GM12801 (cell line): Measurements from ENCODE around the gene BICC1.

Experiments
- TF ChIP-seq, protein P1 (sequence below): IDR thresholded peaks from one replicate; pipeline ENCODE4 v1.5.1; 2011; ENCODE audit warnings: control low read depth; ENCODE audit not compliant: insufficient read length; ENCODE audit errors: extremely low read depth

Gene BICC1

GRCh38 chr10:58632216-58632615 is 119.5 kb downstream of the BICC1 start:
- TF ChIP-seq, protein P1, sequence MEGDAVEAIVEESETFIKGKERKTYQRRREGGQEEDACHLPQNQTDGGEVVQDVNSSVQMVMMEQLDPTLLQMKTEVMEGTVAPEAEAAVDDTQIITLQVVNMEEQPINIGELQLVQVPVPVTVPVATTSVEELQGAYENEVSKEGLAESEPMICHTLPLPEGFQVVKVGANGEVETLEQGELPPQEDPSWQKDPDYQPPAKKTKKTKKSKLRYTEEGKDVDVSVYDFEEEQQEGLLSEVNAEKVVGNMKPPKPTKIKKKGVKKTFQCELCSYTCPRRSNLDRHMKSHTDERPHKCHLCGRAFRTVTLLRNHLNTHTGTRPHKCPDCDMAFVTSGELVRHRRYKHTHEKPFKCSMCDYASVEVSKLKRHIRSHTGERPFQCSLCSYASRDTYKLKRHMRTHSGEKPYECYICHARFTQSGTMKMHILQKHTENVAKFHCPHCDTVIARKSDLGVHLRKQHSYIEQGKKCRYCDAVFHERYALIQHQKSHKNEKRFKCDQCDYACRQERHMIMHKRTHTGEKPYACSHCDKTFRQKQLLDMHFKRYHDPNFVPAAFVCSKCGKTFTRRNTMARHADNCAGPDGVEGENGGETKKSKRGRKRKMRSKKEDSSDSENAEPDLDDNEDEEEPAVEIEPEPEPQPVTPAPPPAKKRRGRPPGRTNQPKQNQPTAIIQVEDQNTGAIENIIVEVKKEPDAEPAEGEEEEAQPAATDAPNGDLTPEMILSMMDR, result no peak

GRCh38 chr10:58637352-58637751 is 124.7 kb downstream of the BICC1 start:
- TF ChIP-seq, protein P1, result no peak

DNA sequence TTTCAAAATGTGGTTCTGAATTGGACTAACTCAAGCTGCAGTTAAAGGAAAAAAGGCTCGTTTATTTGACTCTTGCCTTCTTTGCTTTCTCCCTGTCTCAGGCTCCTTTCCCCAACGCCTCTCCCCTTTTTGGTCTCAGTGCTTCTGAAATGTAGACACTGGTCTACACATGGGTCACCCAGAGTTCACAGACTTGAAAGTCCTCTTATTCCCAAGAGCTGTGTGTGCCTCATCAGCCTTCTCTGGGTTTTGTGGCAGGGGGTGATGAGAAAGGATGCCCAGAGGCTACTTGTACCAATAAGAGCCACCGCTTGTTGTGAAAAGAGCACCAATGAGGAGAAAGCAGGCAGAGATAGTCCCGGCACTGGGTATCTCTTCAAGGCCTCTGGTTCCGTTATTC is 125.7 kb downstream of the BICC1 start:
- TF ChIP-seq, protein P1, result no peak

GRCh38 chr10:58641095-58641531 is 128.4 kb downstream of the BICC1 start:
- TF ChIP-seq, protein P1, result no peak

- TF ChIP-seq, protein P1, result no peak
Observed at GRCh38 chr10:58641708-58642107, 129.0 kb downstream of the BICC1 start.

DNA sequence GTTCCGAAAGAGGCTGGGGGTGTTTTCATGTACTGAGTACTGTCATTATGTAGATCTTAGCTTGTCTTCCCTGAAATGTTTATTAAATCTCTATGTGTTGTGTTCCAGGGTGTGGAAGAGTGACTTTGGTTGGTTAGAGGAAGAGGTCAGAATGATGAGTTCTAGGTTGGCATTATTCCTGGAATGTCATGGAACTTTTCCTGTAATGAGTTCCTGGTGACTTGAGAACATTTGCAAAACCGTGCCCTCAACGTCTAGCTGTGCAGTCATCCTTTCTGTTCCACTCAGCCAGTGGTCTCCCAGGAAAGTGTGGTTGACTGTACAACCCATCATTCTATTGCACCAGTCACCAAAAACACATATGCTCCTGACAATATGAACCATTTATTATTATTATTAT is 129.6 kb downstream of the BICC1 start:
- TF ChIP-seq, protein P1, result no peak

DNA sequence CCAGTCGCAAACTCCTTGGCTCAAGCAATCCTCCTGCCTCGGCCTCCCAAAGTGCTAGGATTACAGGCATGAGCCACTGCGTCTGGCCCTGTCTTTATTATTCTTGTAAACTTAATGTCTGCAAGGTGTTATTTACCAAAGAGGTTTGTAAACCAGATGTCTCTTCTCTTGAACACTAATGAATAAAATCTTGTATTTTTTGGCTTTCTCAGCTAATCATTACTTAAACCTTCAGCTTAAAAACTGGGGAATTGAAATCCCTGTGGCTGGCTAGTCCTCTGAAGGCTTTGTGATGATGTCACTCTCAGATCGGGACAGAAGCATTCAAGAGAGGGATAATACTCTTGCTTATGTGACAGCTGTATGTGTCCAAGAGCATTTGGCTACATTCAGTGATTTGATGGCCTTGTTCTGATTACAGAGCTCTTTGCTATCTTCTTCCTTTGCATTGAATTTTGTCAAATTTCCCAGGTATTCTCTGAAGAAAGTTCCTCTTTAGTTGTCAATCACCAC is 130.3 kb downstream of the BICC1 start:
- TF ChIP-seq, protein P1, result no peak
